Measurements from ENCODE around the gene TBX4.

TBX4 gene

DNA sequence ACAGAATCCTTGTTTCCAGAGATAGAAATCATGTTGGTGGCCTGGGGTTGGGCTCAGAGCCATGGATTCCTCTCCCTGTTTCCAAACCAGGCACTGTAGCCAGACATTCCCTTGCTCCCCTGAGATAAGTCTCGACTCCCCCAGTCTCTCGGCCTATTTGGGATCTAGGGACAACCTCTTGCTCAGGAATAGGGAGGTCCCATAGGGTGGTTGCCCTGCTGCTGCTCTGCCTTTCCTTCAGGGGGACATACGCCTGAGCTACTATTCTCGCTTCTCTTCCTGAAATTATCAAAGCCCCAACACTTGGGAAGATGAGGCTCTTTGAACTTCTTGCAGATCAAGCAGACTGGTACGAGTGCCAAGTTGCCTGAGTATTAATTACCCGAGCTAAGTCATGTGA is 58.0 kb downstream of the TBX4 start:
- H2BK5ac ChIP-seq (ENCODE audit: low read depth, low read length, poor library complexity, severe bottlenecking) = no peak overlapping the region
- DNase-seq = no peak
- H3K27ac ChIP-seq (ENCODE audit: low read length, poor library complexity, severe bottlenecking) = no peak overlapping the region
- H3K9me3 ChIP-seq (ENCODE audit: control insufficient read depth, low read length) = no peaks in the 10 kb centered on the region
- H3K18ac ChIP-seq (ENCODE audit: low read depth in 1 of 2, low read length in 2 of 2) = no peak overlapping the region
- no peak overlapping the region for H3K4ac ChIP-seq (ENCODE audit: low read depth in 1 of 2, low read length in 2 of 2)
- no peak overlapping the region for H2BK120ac ChIP-seq (ENCODE audit: low read depth, low read length)
- no peak overlapping the region for H2AK5ac ChIP-seq (ENCODE audit: low read length, severe bottlenecking)
- H3K9ac ChIP-seq (ENCODE audit: low read length) = no peak overlapping the region
- no peak overlapping the region for H2BK12ac ChIP-seq (ENCODE audit: low read length in 2 of 2)
- H3K14ac ChIP-seq (ENCODE audit: low read length in 2 of 2) = no peak overlapping the region
- H3K27me3 ChIP-seq (ENCODE audit: control insufficient read depth in 1 of 2, insufficient read depth in 1 of 2, low read length in 2 of 2) = peaks cover 3 to 22% of the 10 kb centered on the region in 2 experiments
- WGBS = 86% methylated on average over 6 of the region's 6 CpGs
- no peak overlapping the region for H3K4me3 ChIP-seq (ENCODE audit: insufficient read depth in 1 of 2, low read depth in 1 of 2, low read length in 2 of 2)
- no peaks in the 10 kb centered on the region for H3K36me3 ChIP-seq (ENCODE audit: control insufficient read depth in 1 of 2, insufficient read depth in 2 of 2, low read depth in 1 of 2, low read length in 2 of 2)
- no peak overlapping the region for H4K8ac ChIP-seq (ENCODE audit: low read length)
- H3K79me1 ChIP-seq (replicated peaks; ENCODE audit: low read length, poor library complexity, severe bottlenecking) = no peaks in the 10 kb centered on the region
- no peak overlapping the region for H3K23ac ChIP-seq (ENCODE audit: low read length in 2 of 2)
- no peak overlapping the region for H4K91ac ChIP-seq (ENCODE audit: low read length)
- H2BK15ac ChIP-seq (ENCODE audit: low read depth, poor library complexity, severe bottlenecking) = no peak overlapping the region
- H3K4me1 ChIP-seq (ENCODE audit: control insufficient read depth, insufficient read depth, low read depth, low read length) = peaks cover 2% of the 10 kb centered on the region
- H3K4me2 ChIP-seq (ENCODE audit: low read length, poor library complexity, severe bottlenecking) = no peak overlapping the region
- no peak overlapping the region for H2AFZ ChIP-seq (ENCODE audit: low read depth, low read length)

DNA sequence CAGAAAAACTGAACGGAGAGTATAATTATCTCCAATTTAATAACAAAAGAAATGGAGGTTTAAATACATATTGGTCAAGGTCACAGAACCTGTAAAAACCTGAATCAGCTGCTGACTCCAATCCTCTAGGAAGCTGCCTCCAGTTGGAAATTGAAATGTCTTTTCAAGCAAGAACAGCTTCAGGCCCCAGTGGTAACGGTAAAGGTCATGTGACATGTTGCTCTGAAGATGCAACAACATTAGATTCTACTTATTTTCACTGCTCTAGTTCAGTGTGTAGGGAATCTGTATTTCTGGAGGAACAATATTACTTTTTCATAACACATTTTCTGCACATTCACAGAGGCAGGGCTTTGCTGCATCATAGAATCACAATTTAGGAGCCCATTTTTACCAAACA is 58.8 kb downstream of the TBX4 start:
- no peak overlapping the region for H2BK120ac ChIP-seq (ENCODE audit: low read depth, low read length)
- H3K4me1 ChIP-seq (ENCODE audit: control insufficient read depth, insufficient read depth, low read depth, low read length) = no peaks in the 10 kb centered on the region
- no peak overlapping the region for H4K91ac ChIP-seq (ENCODE audit: low read length)
- H3K27ac ChIP-seq (ENCODE audit: low read length, poor library complexity, severe bottlenecking) = no peak overlapping the region
- no peak overlapping the region for H3K18ac ChIP-seq (ENCODE audit: low read depth in 1 of 2, low read length in 2 of 2)
- no peak overlapping the region for H3K23ac ChIP-seq (ENCODE audit: low read length in 2 of 2)
- H3K79me1 ChIP-seq (replicated peaks; ENCODE audit: low read length, poor library complexity, severe bottlenecking) = no peaks in the 10 kb centered on the region
- peaks cover 3 to 22% of the 10 kb centered on the region in 2 experiments for H3K27me3 ChIP-seq (ENCODE audit: control insufficient read depth in 1 of 2, insufficient read depth in 1 of 2, low read length in 2 of 2)
- no peaks in the 10 kb centered on the region for H3K9me3 ChIP-seq (ENCODE audit: control insufficient read depth, low read length)
- H2AK5ac ChIP-seq (ENCODE audit: low read length, severe bottlenecking) = no peak overlapping the region
- no peaks in the 10 kb centered on the region for H3K36me3 ChIP-seq (ENCODE audit: control insufficient read depth in 1 of 2, insufficient read depth in 2 of 2, low read depth in 1 of 2, low read length in 2 of 2)
- H4K8ac ChIP-seq (ENCODE audit: low read length) = no peak overlapping the region
- no peak overlapping the region for H2AFZ ChIP-seq (ENCODE audit: low read depth, low read length)
- no peak overlapping the region for H3K4me2 ChIP-seq (ENCODE audit: low read length, poor library complexity, severe bottlenecking)
- no peak overlapping the region for H3K4ac ChIP-seq (ENCODE audit: low read depth in 1 of 2, low read length in 2 of 2)
- no peak for DNase-seq
- no peak overlapping the region for H3K14ac ChIP-seq (ENCODE audit: low read length in 2 of 2)
- no peak overlapping the region for H2BK5ac ChIP-seq (ENCODE audit: low read depth, low read length, poor library complexity, severe bottlenecking)
- no peak overlapping the region for H3K9ac ChIP-seq (ENCODE audit: low read length)
- WGBS = 80% methylated on average over 1 of the region's 2 CpGs
- H3K4me3 ChIP-seq (ENCODE audit: insufficient read depth in 1 of 2, low read depth in 1 of 2, low read length in 2 of 2) = no peak overlapping the region
- no peak overlapping the region for H2BK12ac ChIP-seq (ENCODE audit: low read length in 2 of 2)
- no peak overlapping the region for H2BK15ac ChIP-seq (ENCODE audit: low read depth, poor library complexity, severe bottlenecking)

DNA sequence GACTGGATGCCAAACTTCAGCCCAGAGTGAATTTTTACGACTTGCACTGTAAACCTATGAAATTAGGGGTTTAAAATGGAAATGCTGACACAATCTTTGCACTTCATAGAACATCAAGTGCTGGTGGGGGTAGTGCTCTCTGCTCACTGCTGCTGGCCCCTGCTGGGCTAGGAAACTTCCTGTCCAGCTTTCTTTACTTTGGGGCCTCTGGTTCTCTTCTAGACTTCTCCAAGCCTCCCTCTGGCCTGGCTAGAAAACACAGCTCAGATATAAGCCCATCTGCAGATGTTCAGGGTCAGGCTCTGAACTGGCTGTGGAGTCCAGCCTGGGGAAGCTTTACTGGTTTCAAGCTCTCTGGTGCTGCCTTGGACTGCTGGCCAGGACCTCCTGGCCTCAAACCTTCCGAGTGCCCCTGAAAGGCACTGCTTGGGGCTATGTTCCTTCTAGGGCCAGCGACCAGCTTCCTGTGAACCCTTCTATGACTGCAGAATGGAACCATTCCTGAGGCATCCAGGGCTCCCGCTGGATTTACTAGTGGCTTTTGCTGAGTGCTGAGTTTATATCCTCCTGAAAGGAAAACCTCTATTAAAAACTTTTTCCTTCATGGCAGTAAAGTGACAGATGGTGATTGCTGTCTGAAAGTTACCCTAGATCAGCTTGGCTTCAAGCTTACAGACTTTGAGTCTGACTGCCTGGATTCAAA is 59.4 kb downstream of the TBX4 start:
- WGBS = 71% methylated on average over 3 of the region's 4 CpGs
- peaks cover 3 to 21% of the 10 kb centered on the region in 2 experiments for H3K27me3 ChIP-seq (ENCODE audit: control insufficient read depth in 1 of 2, insufficient read depth in 1 of 2, low read length in 2 of 2)
- H3K9ac ChIP-seq (ENCODE audit: low read length) = no peak overlapping the region
- H3K4me1 ChIP-seq (ENCODE audit: control insufficient read depth, insufficient read depth, low read depth, low read length) = no peaks in the 10 kb centered on the region
- H2AFZ ChIP-seq (ENCODE audit: low read depth, low read length) = no peak overlapping the region
- H2BK12ac ChIP-seq (ENCODE audit: low read length in 2 of 2) = no peak overlapping the region
- no peak overlapping the region for H2BK15ac ChIP-seq (ENCODE audit: low read depth, poor library complexity, severe bottlenecking)
- H3K14ac ChIP-seq (ENCODE audit: low read length in 2 of 2) = no peak overlapping the region
- H3K4me3 ChIP-seq (ENCODE audit: insufficient read depth in 1 of 2, low read depth in 1 of 2, low read length in 2 of 2) = no peak overlapping the region
- no peak overlapping the region for H2AK5ac ChIP-seq (ENCODE audit: low read length, severe bottlenecking)
- H3K4me2 ChIP-seq (ENCODE audit: low read length, poor library complexity, severe bottlenecking) = no peak overlapping the region
- H3K23ac ChIP-seq (ENCODE audit: low read length in 2 of 2) = no peak overlapping the region
- H3K27ac ChIP-seq (ENCODE audit: low read length, poor library complexity, severe bottlenecking) = no peak overlapping the region
- H4K8ac ChIP-seq (ENCODE audit: low read length) = no peak overlapping the region
- no peak for DNase-seq
- H3K4ac ChIP-seq (ENCODE audit: low read depth in 1 of 2, low read length in 2 of 2) = no peak overlapping the region
- no peak overlapping the region for H3K18ac ChIP-seq (ENCODE audit: low read depth in 1 of 2, low read length in 2 of 2)
- no peaks in the 10 kb centered on the region for H3K79me1 ChIP-seq (replicated peaks; ENCODE audit: low read length, poor library complexity, severe bottlenecking)
- no peak overlapping the region for H2BK120ac ChIP-seq (ENCODE audit: low read depth, low read length)
- no peak overlapping the region for H4K91ac ChIP-seq (ENCODE audit: low read length)
- H3K9me3 ChIP-seq (ENCODE audit: control insufficient read depth, low read length) = no peaks in the 10 kb centered on the region
- H2BK5ac ChIP-seq (ENCODE audit: low read depth, low read length, poor library complexity, severe bottlenecking) = no peak overlapping the region
- no peaks in the 10 kb centered on the region for H3K36me3 ChIP-seq (ENCODE audit: control insufficient read depth in 1 of 2, insufficient read depth in 2 of 2, low read depth in 1 of 2, low read length in 2 of 2)

GRCh38 chr17:61514491-61514890 is 62.3 kb downstream of the TBX4 start:
- H3K4ac ChIP-seq (ENCODE audit: low read depth in 1 of 2, low read length in 2 of 2) = no peak overlapping the region
- no peak overlapping the region for H3K4me2 ChIP-seq (ENCODE audit: low read length, poor library complexity, severe bottlenecking)
- H3K79me1 ChIP-seq (replicated peaks; ENCODE audit: low read length, poor library complexity, severe bottlenecking) = no peaks in the 10 kb centered on the region
- H3K27me3 ChIP-seq (ENCODE audit: control insufficient read depth in 1 of 2, insufficient read depth in 1 of 2, low read length in 2 of 2) = peaks cover 5 to 37% of the 10 kb centered on the region in 2 experiments
- DNase-seq = no peak
- H3K4me1 ChIP-seq (ENCODE audit: control insufficient read depth, insufficient read depth, low read depth, low read length) = no peaks in the 10 kb centered on the region
- H3K27ac ChIP-seq (ENCODE audit: low read length, poor library complexity, severe bottlenecking) = no peak overlapping the region
- no peaks in the 10 kb centered on the region for H3K9me3 ChIP-seq (ENCODE audit: control insufficient read depth, low read length)
- no peak overlapping the region for H2BK120ac ChIP-seq (ENCODE audit: low read depth, low read length)
- H4K91ac ChIP-seq (ENCODE audit: low read length) = no peak overlapping the region
- no peak overlapping the region for H2BK12ac ChIP-seq (ENCODE audit: low read length in 2 of 2)
- no peak overlapping the region for H3K14ac ChIP-seq (ENCODE audit: low read length in 2 of 2)
- H3K18ac ChIP-seq (ENCODE audit: low read depth in 1 of 2, low read length in 2 of 2) = no peak overlapping the region
- no peak overlapping the region for H3K23ac ChIP-seq (ENCODE audit: low read length in 2 of 2)
- no peak overlapping the region for H2BK15ac ChIP-seq (ENCODE audit: low read depth, poor library complexity, severe bottlenecking)
- no peaks in the 10 kb centered on the region for H3K36me3 ChIP-seq (ENCODE audit: control insufficient read depth in 1 of 2, insufficient read depth in 2 of 2, low read depth in 1 of 2, low read length in 2 of 2)
- no peak overlapping the region for H2AFZ ChIP-seq (ENCODE audit: low read depth, low read length)
- H2AK5ac ChIP-seq (ENCODE audit: low read length, severe bottlenecking) = no peak overlapping the region
- H3K4me3 ChIP-seq (ENCODE audit: insufficient read depth in 1 of 2, low read depth in 1 of 2, low read length in 2 of 2) = no peak overlapping the region
- no peak overlapping the region for H2BK5ac ChIP-seq (ENCODE audit: low read depth, low read length, poor library complexity, severe bottlenecking)
- no peak overlapping the region for H3K9ac ChIP-seq (ENCODE audit: low read length)
- no peak overlapping the region for H4K8ac ChIP-seq (ENCODE audit: low read length)
- 91% methylated on average over 4 of the region's 4 CpGs for WGBS
